Tibial nerve (tissue), 4 donors: ENCODE measurements around the gene HRH2.

Experiments
- CTCF ChIP-seq, 5 experiments: fragments of 200-600 bp in 3 of 5; fragments of 450-650 bp in 2 of 5; sonication (generic) in 3 of 5; IDR thresholded peaks; one replicate each; pipeline ENCODE4 v1.5.1; 2016 to 2019; ENCODE audit warnings: antibody characterized with exemption in 5 of 5, mild to moderate bottlenecking in 3 of 5, moderate library complexity in 2 of 5
- EP300 ChIP-seq, 2 donors: sonication (generic); formaldehyde crosslinking; IDR thresholded peaks; one replicate each; pipeline ENCODE4 v1.6.1; 2017; ENCODE audit warnings: antibody characterized with exemption in 2 of 2, mild to moderate bottlenecking in 1 of 2
- POLR2A ChIP-seq, 2 donors: fragments of 450-650 bp; IDR thresholded peaks; one replicate each; pipeline ENCODE4 v1.6.1; 2017; ENCODE audit warnings: antibody characterized with exemption in 2 of 2, mild to moderate bottlenecking in 2 of 2, moderate library complexity in 2 of 2

- no peak for TF ChIP-seq POLR2A (IDR thresholded peaks at IDR 0.05)
- no peak for TF ChIP-seq EP300 (IDR thresholded peaks at IDR 0.05)
- no peak for TF ChIP-seq CTCF (IDR thresholded peaks at IDR 0.05)
These were observed 22.6 kb downstream of the HRH2 start for GRCh38 chr5:175680463-175680862.
